ENCODE results near the gene ASTN2.
"Not testable (repeated sequence)": the region's sequence is repeated elsewhere in the genome, so short reads cannot be mapped to it uniquely, and the experiment has no call there.

Gene ASTN2

DNA sequence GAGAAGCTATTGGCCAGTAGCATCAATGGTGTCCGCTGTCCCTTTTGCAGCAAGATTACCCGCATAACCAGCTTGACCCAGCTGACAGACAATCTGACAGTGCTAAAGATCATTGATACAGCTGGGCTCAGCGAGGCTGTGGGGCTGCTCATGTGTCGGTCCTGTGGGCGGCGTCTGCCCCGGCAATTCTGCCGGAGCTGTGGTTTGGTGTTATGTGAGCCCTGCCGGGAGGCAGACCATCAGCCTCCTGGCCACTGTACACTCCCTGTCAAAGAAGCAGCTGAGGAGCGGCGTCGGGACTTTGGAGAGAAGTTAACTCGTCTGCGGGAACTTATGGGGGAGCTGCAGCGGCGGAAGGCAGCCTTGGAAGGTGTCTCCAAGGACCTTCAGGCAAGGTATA lies 717.0 kb downstream of the ASTN2 start:
- H3K4me1 ChIP-seq (ENCODE audit: control insufficient read depth in 1 of 2, insufficient read depth in 2 of 2, low read length in 2 of 2), result peaks cover 0 to 8% of the 10 kb centered on the region in 2 donors
- peaks cover 30 to 34% of the 10 kb centered on the region in 2 donors for H3K36me3 ChIP-seq (ENCODE audit: control insufficient read depth in 1 of 2, insufficient read depth in 2 of 2, low read length in 2 of 2)
- no peaks in the 10 kb centered on the region for H3K27me3 ChIP-seq (ENCODE audit: low read depth, low read length)
- H3K27ac ChIP-seq (ENCODE audit: low read length), result no peak overlapping the region
- H3K4me3 ChIP-seq (ENCODE audit: low read depth in 1 of 2, low read length in 2 of 2), result no peak overlapping the region
- H3K9me3 ChIP-seq (ENCODE audit: control insufficient read depth in 1 of 2, low read length in 2 of 2), result no peaks in the 10 kb centered on the region

DNA sequence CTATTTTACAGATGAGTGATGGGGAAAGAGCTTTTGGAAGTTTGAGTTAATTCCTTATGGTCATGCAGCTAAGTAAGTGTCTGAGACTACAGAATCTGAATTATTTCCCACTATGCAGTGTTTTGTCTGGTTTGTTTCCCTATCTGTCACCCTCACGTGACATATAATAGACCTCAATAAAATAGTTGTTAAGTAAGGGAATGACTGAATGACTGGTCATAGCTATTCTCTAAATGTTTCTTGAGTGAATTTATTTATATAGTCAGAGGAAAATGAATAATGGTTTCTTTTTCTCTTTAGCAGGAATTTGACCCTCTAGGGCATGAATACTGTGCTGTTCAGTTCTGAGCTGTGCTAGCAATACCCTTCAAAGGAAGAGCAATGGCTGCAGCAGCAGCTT lies 717.5 kb downstream of the ASTN2 start:
- H3K27me3 ChIP-seq (ENCODE audit: low read depth, low read length), result no peaks in the 10 kb centered on the region
- no peaks in the 10 kb centered on the region for H3K9me3 ChIP-seq (ENCODE audit: control insufficient read depth in 1 of 2, low read length in 2 of 2)
- no peak overlapping the region for H3K27ac ChIP-seq (ENCODE audit: low read length)
- H3K4me3 ChIP-seq (ENCODE audit: low read depth in 1 of 2, low read length in 2 of 2), result no peak overlapping the region
- peaks cover 0 to 11% of the 10 kb centered on the region in 2 donors for H3K4me1 ChIP-seq (ENCODE audit: control insufficient read depth in 1 of 2, insufficient read depth in 2 of 2, low read length in 2 of 2)
- peaks cover 30 to 34% of the 10 kb centered on the region in 2 donors for H3K36me3 ChIP-seq (ENCODE audit: control insufficient read depth in 1 of 2, insufficient read depth in 2 of 2, low read length in 2 of 2)

DNA sequence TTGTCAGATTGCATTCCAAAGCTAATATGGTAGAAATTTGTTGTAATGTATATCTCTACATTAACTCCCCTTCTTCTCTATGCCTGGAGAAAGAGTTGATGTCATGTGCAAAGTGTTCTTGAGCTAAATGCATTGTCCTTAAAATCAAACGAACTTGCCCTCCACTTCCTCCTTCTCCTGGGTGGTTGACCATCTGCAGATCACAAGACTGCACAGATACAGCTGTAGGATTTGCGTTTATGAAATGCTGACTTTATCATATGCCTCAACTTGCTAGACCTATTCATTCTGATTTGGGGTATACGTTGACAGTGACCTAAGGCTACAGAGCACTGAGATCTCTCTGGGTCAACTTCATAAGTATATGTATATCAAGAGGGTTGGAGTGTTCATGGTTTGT lies 719.4 kb downstream of the ASTN2 start:
- Histone ChIP-seq H3K4me3 (ENCODE audit: low read depth in 1 of 2, low read length in 2 of 2) (no peak overlapping the region), H3K4me1 (ENCODE audit: control insufficient read depth in 1 of 2, insufficient read depth in 2 of 2, low read length in 2 of 2) (peaks cover 0 to 11% of the 10 kb centered on the region in 2 donors), H3K27me3 (ENCODE audit: low read depth, low read length) (no peaks in the 10 kb centered on the region), H3K27ac (ENCODE audit: low read length) (no peak overlapping the region), H3K9me3 (ENCODE audit: control insufficient read depth in 1 of 2, low read length in 2 of 2) (no peaks in the 10 kb centered on the region), H3K36me3 (ENCODE audit: control insufficient read depth in 1 of 2, insufficient read depth in 2 of 2, low read length in 2 of 2) (peaks cover 29 to 31% of the 10 kb centered on the region in 2 donors)

DNA sequence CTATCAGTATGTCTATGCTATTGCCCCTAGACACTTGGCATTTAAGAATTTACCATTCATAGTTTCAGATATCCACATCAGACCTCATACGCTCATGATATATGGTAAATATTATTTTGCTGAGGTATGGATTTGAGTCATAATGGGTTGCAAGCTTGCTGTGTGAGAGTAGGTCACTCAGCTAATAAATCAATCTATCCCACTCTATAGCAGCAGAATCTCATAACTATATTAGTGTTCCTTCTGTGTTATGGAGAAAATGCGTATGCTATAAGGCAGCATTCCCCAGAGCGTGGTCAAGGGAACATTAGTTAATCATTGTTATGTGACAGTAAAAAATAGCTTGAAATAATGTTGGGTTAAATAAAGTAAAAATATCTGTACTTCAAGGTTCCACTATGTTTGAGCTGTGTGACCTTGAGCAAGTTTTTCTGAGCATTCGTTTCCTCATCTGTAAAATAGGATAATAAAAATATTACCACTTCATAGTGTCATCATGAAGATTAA lies 720.0 kb downstream of the ASTN2 start:
- no peak overlapping the region for H3K27ac ChIP-seq (ENCODE audit: low read length)
- peaks cover 23 to 25% of the 10 kb centered on the region in 2 donors for H3K36me3 ChIP-seq (ENCODE audit: control insufficient read depth in 1 of 2, insufficient read depth in 2 of 2, low read length in 2 of 2)
- peaks cover 0 to 11% of the 10 kb centered on the region in 2 donors for H3K4me1 ChIP-seq (ENCODE audit: control insufficient read depth in 1 of 2, insufficient read depth in 2 of 2, low read length in 2 of 2)

DNA sequence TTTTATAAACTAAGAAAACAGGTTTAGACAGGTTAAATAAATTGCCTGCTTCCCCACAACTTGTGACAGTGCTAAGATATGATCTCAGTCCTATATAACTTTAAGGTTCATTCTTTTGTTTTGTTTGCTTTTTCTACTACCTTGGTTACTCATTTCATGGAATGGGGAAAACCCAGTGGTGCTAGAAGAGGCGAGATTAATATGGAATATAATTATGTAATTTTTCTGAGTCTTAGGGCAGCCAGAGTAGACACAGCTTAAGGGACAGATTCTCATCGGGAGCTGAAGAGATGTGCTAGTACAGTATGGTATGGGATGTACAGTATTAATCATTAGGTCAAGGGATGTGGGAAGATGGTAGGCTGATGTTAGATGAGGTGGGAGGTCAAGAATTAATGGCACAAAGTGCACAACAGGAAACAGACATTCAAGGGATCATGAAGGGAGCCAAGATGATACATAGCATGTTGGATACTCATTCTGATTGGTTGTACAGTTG lies 721.6 kb downstream of the ASTN2 start:
- no peaks in the 10 kb centered on the region for H3K9me3 ChIP-seq (ENCODE audit: control insufficient read depth in 1 of 2, low read length in 2 of 2)
- H3K36me3 ChIP-seq (ENCODE audit: control insufficient read depth in 1 of 2, insufficient read depth in 2 of 2, low read length in 2 of 2), result peaks cover 9 to 10% of the 10 kb centered on the region in 2 donors
- no peak overlapping the region for H3K27ac ChIP-seq (ENCODE audit: low read length)
- no peak overlapping the region for H3K4me3 ChIP-seq (ENCODE audit: low read depth in 1 of 2, low read length in 2 of 2)
- H3K27me3 ChIP-seq (ENCODE audit: low read depth, low read length), result no peaks in the 10 kb centered on the region
- H3K4me1 ChIP-seq (ENCODE audit: control insufficient read depth in 1 of 2, insufficient read depth in 2 of 2, low read length in 2 of 2), result peaks cover 0 to 19% of the 10 kb centered on the region in 2 donors

More for the DNA sequence above, 720.0 kb downstream of the ASTN2 start:
- H3K4me3 ChIP-seq (ENCODE audit: low read depth in 1 of 2, low read length in 2 of 2), result no peak overlapping the region
- no peaks in the 10 kb centered on the region for H3K27me3 ChIP-seq (ENCODE audit: low read depth, low read length)
- H3K9me3 ChIP-seq (ENCODE audit: control insufficient read depth in 1 of 2, low read length in 2 of 2), result no peaks in the 10 kb centered on the region

- peaks cover 2 to 3% of the 10 kb centered on the region in 2 donors for H3K36me3 ChIP-seq (ENCODE audit: control insufficient read depth in 1 of 2, insufficient read depth in 2 of 2, low read length in 2 of 2)
- H3K27ac ChIP-seq (ENCODE audit: low read length), result no peak overlapping the region
- H3K4me3 ChIP-seq (ENCODE audit: low read depth in 1 of 2, low read length in 2 of 2), result no peak overlapping the region
- no peaks in the 10 kb centered on the region for H3K9me3 ChIP-seq (ENCODE audit: control insufficient read depth in 1 of 2, low read length in 2 of 2)
- peaks cover 0 to 26% of the 10 kb centered on the region in 2 donors for H3K4me1 ChIP-seq (ENCODE audit: control insufficient read depth in 1 of 2, insufficient read depth in 2 of 2, low read length in 2 of 2)
- H3K27me3 ChIP-seq (ENCODE audit: low read depth, low read length), result no peaks in the 10 kb centered on the region
Measured at GRCh38 chr9:116692616-116693015, 722.2 kb downstream of the ASTN2 start.

- Histone ChIP-seq H3K4me3 (ENCODE audit: low read depth in 1 of 2, low read length in 2 of 2) (no peak overlapping the region), H3K36me3 (ENCODE audit: control insufficient read depth in 1 of 2, insufficient read depth in 2 of 2, low read length in 2 of 2) (no peaks in the 10 kb centered on the region), H3K27me3 (ENCODE audit: low read depth, low read length) (no peaks in the 10 kb centered on the region), H3K9me3 (ENCODE audit: control insufficient read depth in 1 of 2, low read length in 2 of 2) (no peaks in the 10 kb centered on the region), H3K4me1 (ENCODE audit: control insufficient read depth in 1 of 2, insufficient read depth in 2 of 2, low read length in 2 of 2) (peaks cover 2 to 25% of the 10 kb centered on the region in 2 donors), H3K27ac (ENCODE audit: low read length) (no peak overlapping the region)
Measured at GRCh38 chr9:116691607-116692006, 723.2 kb downstream of the ASTN2 start.

DNA sequence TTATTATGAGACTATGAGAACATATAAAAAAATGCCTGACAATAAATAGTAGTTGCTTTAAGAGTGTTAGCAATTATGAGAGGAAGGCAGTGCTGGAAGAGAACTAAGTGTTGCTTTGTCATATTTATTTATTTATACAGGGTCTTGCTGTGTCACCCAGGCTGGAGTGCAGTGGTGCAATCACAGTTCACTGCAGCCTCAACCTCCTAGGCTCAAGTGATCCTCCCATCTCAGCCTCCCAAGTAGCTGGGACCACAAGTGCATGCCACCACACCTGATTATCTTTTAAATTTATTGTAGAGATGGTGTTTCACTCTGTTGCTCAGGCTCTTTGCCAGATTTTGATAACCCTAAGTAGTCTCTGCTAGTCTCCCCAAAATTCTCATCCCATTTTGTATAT lies 724.1 kb downstream of the ASTN2 start:
- not testable (repeated sequence) for H3K36me3 ChIP-seq (ENCODE audit: control insufficient read depth in 1 of 2, insufficient read depth in 2 of 2, low read length in 2 of 2); H3K27me3 ChIP-seq (ENCODE audit: low read depth, low read length); H3K9me3 ChIP-seq (ENCODE audit: control insufficient read depth in 1 of 2, low read length in 2 of 2); H3K27ac ChIP-seq (ENCODE audit: low read length); H3K4me3 ChIP-seq (ENCODE audit: low read depth in 1 of 2, low read length in 2 of 2)
- peaks cover 7 to 29% of the 10 kb centered on the region in 2 donors for H3K4me1 ChIP-seq (ENCODE audit: control insufficient read depth in 1 of 2, insufficient read depth in 2 of 2, low read length in 2 of 2)

GRCh38 chr9:116689486-116690032 lies 725.3 kb downstream of the ASTN2 start:
- Histone ChIP-seq H3K27me3 (ENCODE audit: low read depth, low read length) (no peaks in the 10 kb centered on the region), H3K36me3 (ENCODE audit: control insufficient read depth in 1 of 2, insufficient read depth in 2 of 2, low read length in 2 of 2) (no peaks in the 10 kb centered on the region), H3K9me3 (ENCODE audit: control insufficient read depth in 1 of 2, low read length in 2 of 2) (no peaks in the 10 kb centered on the region), H3K27ac (ENCODE audit: low read length) (no peak overlapping the region), H3K4me3 (ENCODE audit: low read depth in 1 of 2, low read length in 2 of 2) (no peak overlapping the region), H3K4me1 (ENCODE audit: control insufficient read depth in 1 of 2, insufficient read depth in 2 of 2, low read length in 2 of 2) (peaks cover 7 to 29% of the 10 kb centered on the region in 2 donors)

GRCh38 chr9:116688806-116689485 lies 725.9 kb downstream of the ASTN2 start:
- no peak overlapping the region for H3K27ac ChIP-seq (ENCODE audit: low read length)
- H3K9me3 ChIP-seq (ENCODE audit: control insufficient read depth in 1 of 2, low read length in 2 of 2), result no peaks in the 10 kb centered on the region
- peak overlapping the region in 1 of 2 donors; percentile 69 for H3K4me3 ChIP-seq (ENCODE audit: low read depth in 1 of 2, low read length in 2 of 2)
- H3K27me3 ChIP-seq (ENCODE audit: low read depth, low read length), result no peaks in the 10 kb centered on the region
- H3K4me1 ChIP-seq (ENCODE audit: control insufficient read depth in 1 of 2, insufficient read depth in 2 of 2, low read length in 2 of 2), result peaks cover 7 to 29% of the 10 kb centered on the region in 2 donors
- H3K36me3 ChIP-seq (ENCODE audit: control insufficient read depth in 1 of 2, insufficient read depth in 2 of 2, low read length in 2 of 2), result no peaks in the 10 kb centered on the region

DNA sequence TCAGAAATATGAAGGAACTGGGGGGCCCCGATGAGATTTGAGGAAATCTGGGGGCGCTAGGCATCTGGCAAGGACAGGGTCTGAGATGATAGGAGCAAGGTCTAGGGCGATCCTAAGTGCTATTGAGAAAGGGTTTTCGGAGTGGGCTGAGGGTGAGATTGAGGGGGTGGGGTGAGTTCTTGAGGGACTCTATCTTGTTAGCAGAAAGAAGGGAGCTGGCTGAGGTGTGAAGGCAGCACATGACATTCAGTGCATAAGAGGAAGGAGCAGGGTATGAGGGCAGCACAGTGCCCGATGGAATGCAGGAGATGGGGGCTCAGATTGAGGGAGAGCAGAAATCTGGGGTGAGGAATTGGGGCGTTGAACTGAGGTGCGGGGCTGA lies 727.1 kb downstream of the ASTN2 start:
- Histone ChIP-seq H3K27ac (ENCODE audit: low read length) (no peak overlapping the region), H3K27me3 (ENCODE audit: low read depth, low read length) (no peaks in the 10 kb centered on the region), H3K9me3 (ENCODE audit: control insufficient read depth in 1 of 2, low read length in 2 of 2) (no peaks in the 10 kb centered on the region), H3K36me3 (ENCODE audit: control insufficient read depth in 1 of 2, insufficient read depth in 2 of 2, low read length in 2 of 2) (no peaks in the 10 kb centered on the region), H3K4me1 (ENCODE audit: control insufficient read depth in 1 of 2, insufficient read depth in 2 of 2, low read length in 2 of 2) (peaks cover 7 to 24% of the 10 kb centered on the region in 2 donors), H3K4me3 (ENCODE audit: low read depth in 1 of 2, low read length in 2 of 2) (peak overlapping the region; percentile 69 to 95)
